ENCODE measurements around the gene SAMM50.

- TF ChIP-seq POLR2A (IDR thresholded peaks at IDR 0.05) (no peak), CTCF (IDR thresholded peaks at IDR 0.05) (no peak)
Measured at GRCh38 chr22:43951966-43952365, 3.3 kb upstream of the SAMM50 start.
